HG02763 (cell line): Measurements from ENCODE around the gene JMJD4.

Source experiments
- ATAC-seq: cut with Tn5 transposase; IDR thresholded peaks from one replicate; pipeline ENCODE4 v1.9.1; 2021; ENCODE audit warnings: mild to moderate bottlenecking, moderate library complexity; ENCODE audit not compliant: unreplicated experiment

The JMJD4 gene

DNA sequence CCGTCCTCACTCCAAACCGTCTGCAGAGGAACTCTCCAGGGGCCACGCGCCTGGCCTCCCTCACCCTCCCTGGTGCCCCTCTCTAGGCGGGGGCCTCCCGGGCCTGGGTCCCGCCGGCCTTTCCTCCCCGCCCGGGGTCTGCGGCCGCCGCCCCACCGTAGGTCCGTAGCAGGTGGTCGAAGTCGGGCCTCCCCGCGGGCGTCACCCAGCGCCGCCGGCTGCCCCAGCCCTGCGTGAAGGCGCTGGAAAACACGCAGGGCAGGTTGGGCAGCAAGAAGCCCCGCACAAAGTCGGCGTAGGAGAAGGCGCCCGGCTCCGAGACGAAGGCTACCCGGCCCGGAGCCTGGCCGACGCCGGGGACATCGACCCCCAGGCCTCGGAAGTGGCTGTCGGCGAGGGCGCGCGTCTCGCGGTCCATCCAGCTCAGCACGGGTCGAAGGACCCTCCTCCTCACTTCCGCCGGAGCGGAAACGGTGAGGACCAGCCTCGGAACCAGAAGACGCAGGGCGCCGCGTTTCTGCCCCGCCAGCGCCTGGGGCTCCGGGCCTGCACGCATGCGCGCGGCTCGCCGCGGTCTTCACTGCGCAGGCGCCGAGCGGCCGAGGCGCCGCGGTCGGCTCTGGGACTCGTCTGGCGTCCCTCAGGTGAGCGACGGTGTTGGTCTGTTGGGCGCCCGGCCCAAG, at the start of gene JMJD4, which contains the start of gene SNAP47:
TSS of gene JMJD4 (minus strand) at position 447 of the 683 bp plus-strand sequence. CDS start at position 418, 29 bp downstream.
TSS of gene SNAP47 (plus strand) at position 580 of the 683 bp plus-strand sequence. CDS start 12,302 bp downstream, outside the sequence.
- ATAC-seq, result peak; percentile 94

GRCh38 chr1:227782226-227782625, 47.1 kb upstream of the JMJD4 start:
- no peak for ATAC-seq

GRCh38 chr1:227781314-227781930, 46.3 kb upstream of the JMJD4 start:
- no peak for ATAC-seq

- ATAC-seq, result no peak
These were observed 45.3 kb upstream of the JMJD4 start for GRCh38 chr1:227780101-227781044.

GRCh38 chr1:227779685-227780084, 44.6 kb upstream of the JMJD4 start:
- ATAC-seq, result no peak

DNA sequence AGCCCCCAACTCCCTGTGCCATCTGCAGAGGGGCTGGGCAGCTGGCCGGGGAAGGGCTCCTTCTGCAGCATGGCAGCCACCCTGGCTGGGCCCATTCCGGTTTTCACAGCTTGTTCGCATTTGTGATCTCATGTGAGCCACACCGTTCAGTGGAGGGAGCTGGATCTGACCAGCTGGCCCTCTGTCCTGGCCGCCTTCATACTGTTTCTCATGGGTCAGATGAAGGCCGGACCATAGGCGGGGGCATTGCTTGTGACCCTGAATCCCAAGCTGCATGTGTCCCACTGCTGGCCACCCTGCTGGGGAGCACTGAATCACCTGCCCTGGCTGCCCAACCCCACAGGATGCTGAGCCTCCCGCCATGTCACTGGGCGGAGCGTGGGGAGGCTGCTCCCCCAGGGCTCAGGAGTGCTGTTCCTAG, 43.9 kb upstream of the JMJD4 start:
- no peak for ATAC-seq

GRCh38 chr1:227778401-227778947, 43.4 kb upstream of the JMJD4 start:
- no peak for ATAC-seq

- no peak for ATAC-seq
These were observed 42.5 kb upstream of the JMJD4 start for GRCh38 chr1:227777646-227778045.

- ATAC-seq, result no peak
These were observed 42.1 kb upstream of the JMJD4 start for GRCh38 chr1:227777156-227777555.

DNA sequence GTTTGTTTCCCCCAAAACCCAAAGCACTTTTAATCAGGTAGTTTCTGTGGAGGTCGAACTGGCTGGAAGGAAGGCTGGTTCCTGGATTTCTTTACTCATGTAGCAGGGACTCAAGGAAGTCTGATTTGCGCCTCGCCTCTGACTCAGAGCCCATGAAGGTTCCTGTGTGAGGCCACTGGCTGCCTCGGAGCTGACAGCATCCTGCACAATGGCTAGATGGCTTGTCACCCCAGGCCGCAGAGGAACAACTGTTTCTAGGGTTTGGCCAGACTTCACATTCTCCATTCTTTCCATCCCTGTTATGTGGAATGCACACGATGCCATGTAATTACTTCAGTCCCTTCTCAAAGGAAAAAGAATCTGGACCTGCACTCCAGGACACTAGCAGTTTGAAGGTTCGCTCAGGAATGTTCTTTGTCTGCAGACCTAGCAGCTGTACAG, 41.2 kb upstream of the JMJD4 start:
- no peak for ATAC-seq

- no peak for ATAC-seq
These were observed 40.7 kb upstream of the JMJD4 start for GRCh38 chr1:227775841-227776240.

DNA sequence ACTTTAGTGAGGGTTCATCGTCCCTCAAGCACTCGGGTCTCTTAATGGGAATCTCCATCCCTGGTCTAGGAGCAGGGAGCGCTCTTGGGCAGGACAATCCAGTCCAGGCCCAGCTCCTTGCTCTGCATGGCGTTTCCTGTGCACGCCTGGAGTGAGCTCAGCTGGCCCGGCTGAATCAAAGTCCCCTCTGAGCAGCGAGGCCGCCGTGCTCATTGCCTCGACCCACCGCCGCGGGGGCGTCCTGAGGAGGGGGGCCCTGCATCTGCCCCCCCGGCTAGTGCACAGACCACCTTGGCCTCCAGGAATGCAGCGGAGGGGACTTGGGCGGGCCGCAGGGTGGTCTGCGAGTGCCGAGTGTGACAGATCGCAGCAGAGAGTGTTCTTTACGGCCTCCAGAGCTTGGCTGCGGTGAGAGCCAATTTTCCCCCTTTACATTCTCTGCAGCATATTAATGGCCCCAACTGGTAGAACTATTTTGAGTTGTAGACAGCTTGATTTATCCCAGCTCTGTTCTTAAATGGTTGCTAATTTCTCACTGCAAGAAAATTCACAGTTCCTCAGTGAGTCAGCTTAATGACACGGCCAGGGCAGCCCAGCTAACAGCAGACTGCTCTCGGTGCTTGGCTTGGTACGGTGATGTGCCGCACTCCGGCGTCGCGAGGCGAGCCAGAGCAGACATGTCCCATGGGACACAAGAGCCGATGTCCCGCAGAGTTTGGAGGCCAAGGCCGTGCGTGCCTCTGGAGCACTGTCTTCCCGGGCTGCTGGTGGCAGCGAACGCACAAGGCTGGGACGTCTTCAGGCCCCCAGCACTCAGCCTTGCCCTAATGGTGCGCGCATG, 39.9 kb upstream of the JMJD4 start:
- ATAC-seq, result no peak

DNA sequence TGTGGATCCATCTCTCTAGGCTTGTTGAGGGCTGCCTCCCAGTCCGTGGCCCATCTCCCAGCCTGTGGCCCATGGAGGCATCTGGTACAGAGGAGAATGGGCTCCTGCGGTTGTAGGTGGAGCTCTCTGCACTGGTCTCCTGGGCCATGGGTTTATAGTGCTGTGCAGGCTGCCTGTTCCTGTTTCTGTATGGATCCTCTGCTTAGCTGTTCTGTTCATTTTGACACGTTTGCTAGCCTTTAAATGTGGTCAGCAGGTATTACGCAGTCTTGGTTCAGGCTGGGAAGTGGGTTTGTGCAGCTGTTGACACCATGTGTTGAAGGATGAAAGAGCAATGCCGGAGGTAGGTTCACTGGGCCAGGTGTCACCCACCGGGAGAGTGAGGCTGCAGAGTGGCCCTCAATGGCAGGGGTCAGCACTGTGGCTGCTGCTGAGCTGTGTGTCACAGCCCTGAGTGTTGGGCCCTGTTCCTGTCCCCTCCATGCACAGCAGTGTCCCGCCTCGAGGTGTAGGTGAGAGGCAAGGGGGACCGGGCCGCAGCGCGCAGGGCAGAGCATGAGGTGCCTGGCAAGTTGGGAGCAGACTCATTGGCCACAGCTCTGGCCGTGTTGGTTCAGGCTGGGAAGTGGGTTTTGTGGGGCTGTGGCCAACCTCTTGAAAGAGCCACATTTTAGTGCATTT, 39.1 kb upstream of the JMJD4 start:
- ATAC-seq, result no peak

GRCh38 chr1:227773558-227773957, 38.5 kb upstream of the JMJD4 start:
- no peak for ATAC-seq

- no peak for ATAC-seq
These were observed 36.7 kb upstream of the JMJD4 start for GRCh38 chr1:227771771-227772170.

GRCh38 chr1:227771326-227771725, 36.2 kb upstream of the JMJD4 start:
- ATAC-seq, result no peak

- ATAC-seq, result no peak
These were observed 35.7 kb upstream of the JMJD4 start for GRCh38 chr1:227770812-227771211.

GRCh38 chr1:227769936-227770494, 34.9 kb upstream of the JMJD4 start:
- no peak for ATAC-seq
